HL-60 (cell line): Measurements from ENCODE around the gene SYT7.

ENCODE experiments used
- CTCF ChIP-seq: IDR thresholded peaks from one replicate; pipeline ENCODE4 v1.5.1; 2011; ENCODE audit warnings: low read length, control low read depth, inconsistent platforms; ENCODE audit not compliant: insufficient read depth
- GABPA ChIP-seq: IDR thresholded peaks from 2 replicates; pipeline ENCODE4 v1.6.1; 2012; ENCODE audit warnings: low read depth
- POLR2AphosphoS5 ChIP-seq: IDR thresholded peaks from 2 replicates; pipeline ENCODE4 v1.6.1; 2012; ENCODE audit warnings: low read depth
- REST ChIP-seq: IDR thresholded peaks from 2 replicates; pipeline ENCODE4 v1.6.1; 2012; ENCODE audit warnings: low read depth; ENCODE audit not compliant: insufficient replicate concordance
- SPI1 ChIP-seq: IDR thresholded peaks from 2 replicates; pipeline ENCODE4 v1.6.1; 2012; ENCODE audit warnings: low read depth, mild to moderate bottlenecking, borderline replicate concordance

- TF ChIP-seq CTCF (no peak), GABPA (no peak), POLR2AphosphoS5 (no peak), REST (no peak), SPI1 (no peak)
These were observed 9.0 kb downstream of the SYT7 start for GRCh38 chr11:61571869-61572268.
